ENCODE data around the gene CSF2RB. TPM values are rescaled to one million over a fixed set of nuclear protein-coding genes. Genes with fewer than 3 reads are reported as not detected.

CSF2RB gene
- polyA plus RNA-seq, 4 donors, result 0.22 to 5.4 (median 1.9) TPM

DNA sequence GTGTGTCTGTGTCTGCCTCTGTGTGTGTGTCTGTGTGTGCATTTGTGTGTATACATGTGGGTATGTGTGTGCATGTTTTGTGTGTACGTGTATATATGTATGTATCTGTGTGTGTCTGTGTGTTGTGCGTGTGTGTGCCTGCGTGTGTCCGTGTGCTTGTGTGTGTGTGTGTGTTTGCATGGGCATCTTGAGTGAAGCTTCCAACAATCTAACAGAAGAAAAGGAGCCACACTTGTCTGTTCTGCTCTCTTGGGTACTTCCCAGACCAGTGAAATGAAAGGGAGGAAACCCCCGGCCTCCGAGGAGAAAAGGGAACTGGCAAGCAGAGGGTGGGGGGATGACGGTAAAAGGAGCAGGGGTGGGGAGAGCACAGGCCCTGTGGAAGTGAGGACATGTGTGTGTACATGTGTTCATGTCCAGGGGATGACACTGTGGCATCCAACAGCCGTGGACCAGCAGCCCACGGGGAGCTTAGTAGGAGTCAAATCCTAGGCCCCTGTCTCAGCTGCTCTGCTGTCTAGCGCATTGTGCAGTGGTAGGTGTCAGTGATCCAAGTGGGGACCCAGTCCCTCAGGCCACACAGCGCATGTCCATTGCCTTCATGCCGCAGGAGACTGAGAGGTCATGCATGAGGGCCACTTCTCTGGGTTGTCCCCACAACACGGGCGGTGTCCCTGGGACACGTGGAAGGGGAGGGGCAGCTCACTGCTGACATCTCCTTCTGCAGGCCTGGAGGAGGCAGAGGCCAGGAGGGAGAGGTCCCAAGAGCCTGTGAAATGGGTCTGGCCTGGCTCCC, 8.1 kb downstream of the CSF2RB start:
- Histone ChIP-seq H3K4me1 (ENCODE audit: control insufficient read depth in 3 of 3, insufficient read depth in 2 of 3, low read depth in 1 of 3, low read length in 2 of 3) (no peaks in the 10 kb centered on the region), H3K36me3 (ENCODE audit: control insufficient read depth in 3 of 3, insufficient read depth in 2 of 3, low read depth in 1 of 3, low read length in 3 of 3) (no peaks in the 10 kb centered on the region), H3K27ac (ENCODE audit: low read depth in 1 of 3, low read length in 2 of 3) (peak overlapping the region in 1 of 3 donors; percentile 8), H3K9me3 (ENCODE audit: control insufficient read depth in 2 of 2, insufficient read depth in 1 of 2, low read depth in 1 of 2, low read length in 1 of 2) (peaks cover 0 to 3% of the 10 kb centered on the region in 2 donors), H3K4me3 (ENCODE audit: low read depth in 1 of 3, low read length in 3 of 3) (no peak overlapping the region), H3K27me3 (ENCODE audit: control insufficient read depth in 3 of 3, insufficient read depth in 3 of 3, low read length in 3 of 3) (no peaks in the 10 kb centered on the region)
- no peak for FAIRE-seq
- no peak for DNase-seq
- WGBS, 3 donors, result 59 to 62% (median 60%) methylated on average over 15 of the region's 15 CpGs

DNA sequence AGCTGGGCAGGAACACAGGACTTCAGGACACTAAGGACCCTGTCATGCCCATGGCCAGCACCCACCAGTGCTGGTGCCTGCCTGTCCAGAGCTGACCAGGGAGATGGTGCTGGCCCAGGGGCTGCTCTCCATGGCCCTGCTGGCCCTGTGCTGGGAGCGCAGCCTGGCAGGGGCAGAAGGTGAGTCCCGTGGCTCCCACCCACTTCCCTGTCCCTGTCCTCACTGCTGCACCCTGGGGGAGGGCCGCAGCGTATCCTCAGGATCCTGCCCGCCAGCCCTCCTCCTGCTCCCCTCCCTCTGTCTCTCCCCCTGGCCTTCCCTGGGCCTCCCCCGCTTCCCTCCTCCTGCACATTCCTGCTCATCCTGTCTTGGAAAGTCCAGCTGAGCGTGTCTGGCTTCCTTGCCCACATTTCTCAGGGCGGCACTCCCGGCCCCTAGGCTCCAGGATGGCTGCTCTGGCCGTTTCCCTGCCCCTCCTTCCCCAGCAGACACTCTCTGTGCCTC, 8.7 kb downstream of the CSF2RB start:
- H3K4me1 ChIP-seq (ENCODE audit: control insufficient read depth in 3 of 3, insufficient read depth in 2 of 3, low read depth in 1 of 3, low read length in 2 of 3), result no peaks in the 10 kb centered on the region
- no peak overlapping the region for H3K27ac ChIP-seq (ENCODE audit: low read depth in 1 of 3, low read length in 2 of 3)
- WGBS, 3 donors, result 37 to 45% (median 39%) methylated on average over 9 to 10 of the region's 10 CpGs
- H3K27me3 ChIP-seq (ENCODE audit: control insufficient read depth in 3 of 3, insufficient read depth in 3 of 3, low read length in 3 of 3), result no peaks in the 10 kb centered on the region
- no peak for DNase-seq
- no peak overlapping the region for H3K4me3 ChIP-seq (ENCODE audit: low read depth in 1 of 3, low read length in 3 of 3)
- no peaks in the 10 kb centered on the region for H3K36me3 ChIP-seq (ENCODE audit: control insufficient read depth in 3 of 3, insufficient read depth in 2 of 3, low read depth in 1 of 3, low read length in 3 of 3)
- FAIRE-seq, result no peak
- H3K9me3 ChIP-seq (ENCODE audit: control insufficient read depth in 2 of 2, insufficient read depth in 1 of 2, low read depth in 1 of 2, low read length in 1 of 2), result peaks cover 0 to 3% of the 10 kb centered on the region in 2 donors

- Histone ChIP-seq H3K4me3 (ENCODE audit: low read depth in 1 of 3, low read length in 3 of 3) (no peak overlapping the region), H3K36me3 (ENCODE audit: control insufficient read depth in 3 of 3, insufficient read depth in 2 of 3, low read depth in 1 of 3, low read length in 3 of 3) (no peaks in the 10 kb centered on the region), H3K27me3 (ENCODE audit: control insufficient read depth in 3 of 3, insufficient read depth in 3 of 3, low read length in 3 of 3) (no peaks in the 10 kb centered on the region), H3K9me3 (ENCODE audit: control insufficient read depth in 2 of 2, insufficient read depth in 1 of 2, low read depth in 1 of 2, low read length in 1 of 2) (peaks cover 0 to 3% of the 10 kb centered on the region in 2 donors), H3K4me1 (ENCODE audit: control insufficient read depth in 3 of 3, insufficient read depth in 2 of 3, low read depth in 1 of 3, low read length in 2 of 3) (no peaks in the 10 kb centered on the region), H3K27ac (ENCODE audit: low read depth in 1 of 3, low read length in 2 of 3) (no peak overlapping the region)
- no peak for FAIRE-seq
- 61 to 77% (median 76%) methylated on average over 7 of the region's 7 CpGs for WGBS, 3 donors
- no peak for DNase-seq
These were observed 9.3 kb downstream of the CSF2RB start for GRCh38 chr22:36922711-36923110.

DNA sequence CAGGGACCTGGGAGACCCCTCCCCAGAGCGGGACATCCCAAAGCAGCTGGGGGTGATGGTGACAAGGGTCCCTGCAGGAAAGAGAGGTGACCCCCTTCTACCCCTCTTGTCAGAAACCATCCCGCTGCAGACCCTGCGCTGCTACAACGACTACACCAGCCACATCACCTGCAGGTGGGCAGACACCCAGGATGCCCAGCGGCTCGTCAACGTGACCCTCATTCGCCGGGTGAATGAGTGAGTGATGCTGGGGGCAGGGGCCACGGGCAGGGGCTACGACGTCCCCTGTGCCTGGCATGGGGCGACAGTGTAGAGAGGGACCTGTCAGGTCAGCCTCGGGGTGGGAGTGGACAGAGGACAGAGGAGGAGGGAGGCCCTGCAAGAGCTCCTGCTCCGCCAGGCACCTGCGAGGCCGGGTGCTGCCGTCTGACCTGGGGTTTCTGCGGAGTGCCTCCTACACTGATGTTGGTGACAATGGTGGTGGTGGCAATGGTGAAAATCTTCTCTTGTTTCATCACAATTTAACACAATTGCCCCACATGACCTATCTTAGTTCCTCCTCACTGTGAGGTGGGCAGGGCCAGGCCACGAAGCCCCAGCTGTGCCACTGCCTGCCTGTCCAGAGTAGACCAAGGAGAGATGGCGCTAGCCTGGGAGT, 9.8 kb downstream of the CSF2RB start:
- WGBS, 3 donors, result 86 to 88% (median 87%) methylated on average over 17 to 21 of the region's 21 CpGs
- FAIRE-seq, result no peak
- Histone ChIP-seq H3K4me3 (ENCODE audit: low read depth in 1 of 3, low read length in 3 of 3) (no peak overlapping the region), H3K27me3 (ENCODE audit: control insufficient read depth in 3 of 3, insufficient read depth in 3 of 3, low read length in 3 of 3) (no peaks in the 10 kb centered on the region), H3K27ac (ENCODE audit: low read depth in 1 of 3, low read length in 2 of 3) (no peak overlapping the region), H3K4me1 (ENCODE audit: control insufficient read depth in 3 of 3, insufficient read depth in 2 of 3, low read depth in 1 of 3, low read length in 2 of 3) (no peaks in the 10 kb centered on the region), H3K9me3 (ENCODE audit: control insufficient read depth in 2 of 2, insufficient read depth in 1 of 2, low read depth in 1 of 2, low read length in 1 of 2) (peaks cover 0 to 3% of the 10 kb centered on the region in 2 donors), H3K36me3 (ENCODE audit: control insufficient read depth in 3 of 3, insufficient read depth in 2 of 3, low read depth in 1 of 3, low read length in 3 of 3) (no peaks in the 10 kb centered on the region)
- DNase-seq, result no peak

DNA sequence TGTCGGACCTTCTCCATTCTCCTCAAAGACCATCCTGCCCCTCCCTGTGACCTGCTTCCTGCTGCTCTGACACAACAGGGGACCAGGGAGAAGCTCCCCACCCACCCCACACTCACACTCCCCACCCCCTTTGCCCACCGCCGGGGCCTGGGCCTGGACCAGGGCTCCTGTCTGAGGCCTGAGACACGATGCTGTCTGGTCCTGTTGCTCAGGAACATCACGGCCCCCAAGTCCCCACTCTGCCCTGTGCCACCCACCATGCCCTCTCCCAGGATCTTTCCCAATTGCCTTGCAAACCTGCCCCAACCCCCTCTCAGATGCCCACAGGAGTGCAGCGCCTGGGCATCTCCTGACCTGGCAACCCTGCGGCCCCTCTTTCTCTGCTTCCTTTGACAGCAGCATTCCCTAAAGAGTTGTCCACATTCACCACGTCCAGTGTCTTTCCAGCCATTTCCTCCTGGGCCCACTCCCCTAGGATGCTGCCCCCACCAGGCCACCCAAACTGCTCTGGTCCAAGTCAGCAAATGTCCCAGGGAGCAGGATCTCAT, 10.8 kb downstream of the CSF2RB start:
- no peaks in the 10 kb centered on the region for H3K4me1 ChIP-seq (ENCODE audit: control insufficient read depth in 3 of 3, insufficient read depth in 2 of 3, low read depth in 1 of 3, low read length in 2 of 3)
- H3K27me3 ChIP-seq (ENCODE audit: control insufficient read depth in 3 of 3, insufficient read depth in 3 of 3, low read length in 3 of 3), result no peaks in the 10 kb centered on the region
- no peaks in the 10 kb centered on the region for H3K36me3 ChIP-seq (ENCODE audit: control insufficient read depth in 3 of 3, insufficient read depth in 2 of 3, low read depth in 1 of 3, low read length in 3 of 3)
- no peak overlapping the region for H3K27ac ChIP-seq (ENCODE audit: low read depth in 1 of 3, low read length in 2 of 3)
- 70 to 77% (median 76%) methylated on average over 7 to 8 of the region's 8 CpGs for WGBS, 3 donors
- H3K9me3 ChIP-seq (ENCODE audit: control insufficient read depth in 2 of 2, insufficient read depth in 1 of 2, low read depth in 1 of 2, low read length in 1 of 2), result no peaks in the 10 kb centered on the region
- FAIRE-seq (no peak), DNase-seq (no peak)
- H3K4me3 ChIP-seq (ENCODE audit: low read depth in 1 of 3, low read length in 3 of 3), result no peak overlapping the region

DNA sequence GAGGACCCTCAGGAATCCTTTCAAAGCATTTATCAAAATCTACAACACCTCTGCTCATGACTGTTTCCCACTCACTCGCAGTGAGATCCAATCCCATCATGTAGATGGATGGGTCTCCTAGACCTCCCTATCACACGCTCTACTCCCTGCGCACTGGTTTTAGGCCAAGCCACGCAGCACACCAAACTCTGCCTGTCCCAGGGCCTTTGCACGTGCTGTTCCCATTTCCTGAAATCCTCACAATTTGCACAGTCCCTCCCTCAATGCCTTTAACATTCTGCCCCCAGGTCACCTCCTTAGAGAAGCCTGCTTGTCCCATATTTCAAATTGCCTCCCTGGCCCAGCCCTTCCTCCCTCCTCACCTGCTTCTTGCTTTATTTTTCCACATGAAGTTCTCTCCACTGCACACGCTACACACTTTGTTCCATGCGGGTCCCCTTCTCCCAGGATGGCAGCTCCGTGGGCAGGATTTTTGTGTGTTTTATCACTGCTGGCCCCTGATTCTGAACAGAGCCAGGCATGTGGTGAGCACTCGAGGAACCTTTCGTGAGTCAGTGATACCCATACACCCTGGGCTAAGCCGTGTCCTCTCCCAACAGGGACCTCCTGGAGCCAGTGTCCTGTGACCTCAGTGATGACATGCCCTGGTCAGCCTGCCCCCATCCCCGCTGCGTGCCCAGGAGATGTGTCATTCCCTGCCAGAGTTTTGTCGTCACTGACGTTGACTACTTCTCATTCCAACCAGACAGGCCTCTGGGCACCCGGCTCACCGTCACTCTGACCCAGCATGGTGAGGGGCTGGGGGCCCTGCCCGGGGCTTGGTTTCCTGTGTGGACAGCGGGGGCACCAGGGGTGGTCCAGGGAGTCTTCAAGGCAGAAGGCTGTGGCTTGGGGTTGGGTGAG, 12.2 kb downstream of the CSF2RB start:
- H3K27me3 ChIP-seq (ENCODE audit: control insufficient read depth in 3 of 3, insufficient read depth in 3 of 3, low read length in 3 of 3), result no peaks in the 10 kb centered on the region
- H3K9me3 ChIP-seq (ENCODE audit: control insufficient read depth in 2 of 2, insufficient read depth in 1 of 2, low read depth in 1 of 2, low read length in 1 of 2), result no peaks in the 10 kb centered on the region
- H3K36me3 ChIP-seq (ENCODE audit: control insufficient read depth in 3 of 3, insufficient read depth in 2 of 3, low read depth in 1 of 3, low read length in 3 of 3), result no peaks in the 10 kb centered on the region
- no peak overlapping the region for H3K27ac ChIP-seq (ENCODE audit: low read depth in 1 of 3, low read length in 2 of 3)
- FAIRE-seq, result no peak
- no peaks in the 10 kb centered on the region for H3K4me1 ChIP-seq (ENCODE audit: control insufficient read depth in 3 of 3, insufficient read depth in 2 of 3, low read depth in 1 of 3, low read length in 2 of 3)
- DNase-seq, result no peak
- 84 to 85% (median 85%) methylated on average over 19 of the region's 19 CpGs for WGBS, 3 donors
- H3K4me3 ChIP-seq (ENCODE audit: low read depth in 1 of 3, low read length in 3 of 3), result no peak overlapping the region

- Histone ChIP-seq H3K4me1 (ENCODE audit: control insufficient read depth in 3 of 3, insufficient read depth in 2 of 3, low read depth in 1 of 3, low read length in 2 of 3) (no peaks in the 10 kb centered on the region), H3K36me3 (ENCODE audit: control insufficient read depth in 3 of 3, insufficient read depth in 2 of 3, low read depth in 1 of 3, low read length in 3 of 3) (no peaks in the 10 kb centered on the region), H3K27ac (ENCODE audit: low read depth in 1 of 3, low read length in 2 of 3) (no peak overlapping the region), H3K4me3 (ENCODE audit: low read depth in 1 of 3, low read length in 3 of 3) (no peak overlapping the region), H3K27me3 (ENCODE audit: control insufficient read depth in 3 of 3, insufficient read depth in 3 of 3, low read length in 3 of 3) (no peaks in the 10 kb centered on the region), H3K9me3 (ENCODE audit: control insufficient read depth in 2 of 2, insufficient read depth in 1 of 2, low read depth in 1 of 2, low read length in 1 of 2) (no peaks in the 10 kb centered on the region)
- no peak for DNase-seq
- no peak for FAIRE-seq
- 74 to 81% (median 78%) methylated on average over 6 of the region's 6 CpGs for WGBS, 3 donors
These were observed 12.9 kb downstream of the CSF2RB start for GRCh38 chr22:36926309-36926708.
